ENCODE results near the gene EGFL6.
"Not testable (repeated sequence)": the region's sequence is repeated elsewhere in the genome, so short reads cannot be mapped to it uniquely, and the experiment has no call there.

EGFL6 gene

GRCh38 chrX:13597874-13598273 is 28.5 kb downstream of the EGFL6 start:
- DNase-seq: no peak

GRCh38 chrX:13598877-13599276 is 29.5 kb downstream of the EGFL6 start:
- DNase-seq: no peak

DNA sequence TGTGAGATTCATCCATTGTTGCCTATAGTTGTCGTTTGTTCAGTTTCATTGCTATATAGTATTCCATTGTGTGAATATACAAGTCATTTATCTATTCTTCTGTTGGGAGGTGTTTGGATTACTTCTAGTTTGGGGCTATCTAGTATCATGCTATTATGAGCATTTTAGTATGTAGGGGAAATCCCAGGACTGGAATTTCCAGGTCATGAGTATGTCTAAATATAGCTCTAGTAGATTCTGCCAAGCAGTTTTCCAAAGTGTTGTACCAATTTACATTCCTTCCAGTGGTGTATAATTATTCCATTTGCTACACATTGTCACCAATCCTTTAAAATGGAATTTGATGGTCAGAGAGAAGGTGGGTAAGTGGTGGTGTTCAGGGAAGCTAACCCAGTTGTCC is 30.1 kb downstream of the EGFL6 start:
- no peak for DNase-seq

GRCh38 chrX:13605611-13606010 is 36.2 kb downstream of the EGFL6 start:
- DNase-seq: no peak

GRCh38 chrX:13607331-13607995 is 38.1 kb downstream of the EGFL6 start:
- no peak for DNase-seq

DNA sequence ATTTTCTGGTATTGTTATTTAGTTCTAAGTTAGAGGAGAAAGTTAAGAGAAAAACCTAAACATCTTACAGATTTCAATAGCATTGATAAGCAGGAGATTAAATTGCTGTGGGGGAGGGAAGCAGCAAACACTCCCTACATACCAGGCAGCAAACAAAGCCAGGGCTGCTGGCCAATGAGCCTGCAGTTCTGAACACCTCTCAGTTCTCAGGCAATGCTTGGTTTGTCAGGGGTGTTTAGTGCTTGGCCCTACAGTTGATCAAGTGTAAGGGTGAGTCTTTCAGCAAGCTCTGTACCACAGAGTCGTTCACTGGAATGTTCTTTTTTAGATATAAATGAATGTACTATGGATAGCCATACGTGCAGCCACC is 38.6 kb downstream of the EGFL6 start:
- DNase-seq: no peak

GRCh38 chrX:13614154-13614553 is 44.8 kb downstream of the EGFL6 start:
- DNase-seq: no peak

DNA sequence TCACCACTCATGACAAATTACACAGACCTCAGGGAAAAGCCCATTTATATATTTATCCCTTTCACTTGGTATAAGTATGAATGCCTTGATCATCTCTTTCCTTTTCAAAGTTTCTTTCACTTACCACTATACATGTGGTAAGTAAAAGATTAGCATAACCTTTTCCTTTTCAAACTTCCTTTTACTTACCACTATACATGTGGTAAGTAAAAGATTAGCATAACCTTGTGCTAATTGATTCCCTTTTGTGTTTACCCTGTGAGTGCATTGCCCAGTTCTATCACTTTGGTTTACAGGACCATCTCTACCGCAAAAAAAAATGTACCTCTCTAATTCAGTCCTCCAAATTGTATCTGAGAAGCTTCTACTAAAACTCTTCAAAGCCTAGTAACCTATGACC is 50.8 kb downstream of the EGFL6 start:
- no peak for DNase-seq

GRCh38 chrX:13622401-13622964 is 53.1 kb downstream of the EGFL6 start:
- DNase-seq: no peak

DNA sequence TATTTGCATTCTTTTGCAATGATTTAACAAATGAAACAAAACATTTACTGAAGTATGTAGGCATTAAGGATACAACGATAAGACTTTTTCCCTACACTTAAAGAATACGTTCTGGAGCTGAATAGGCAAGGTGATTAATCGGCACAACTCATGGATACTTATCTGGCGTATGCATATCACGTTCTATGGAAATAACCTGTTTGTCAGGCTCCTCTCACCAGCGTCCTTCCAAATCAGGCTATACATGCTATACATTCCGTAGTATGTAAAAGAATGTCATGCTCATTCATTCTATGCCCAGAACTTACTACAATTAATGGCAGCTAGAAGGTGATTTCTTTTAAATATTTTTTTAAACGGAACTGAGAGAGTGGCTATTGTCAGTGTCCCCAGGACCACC is 57.9 kb downstream of the EGFL6 start:
- no peak for DNase-seq

DNA sequence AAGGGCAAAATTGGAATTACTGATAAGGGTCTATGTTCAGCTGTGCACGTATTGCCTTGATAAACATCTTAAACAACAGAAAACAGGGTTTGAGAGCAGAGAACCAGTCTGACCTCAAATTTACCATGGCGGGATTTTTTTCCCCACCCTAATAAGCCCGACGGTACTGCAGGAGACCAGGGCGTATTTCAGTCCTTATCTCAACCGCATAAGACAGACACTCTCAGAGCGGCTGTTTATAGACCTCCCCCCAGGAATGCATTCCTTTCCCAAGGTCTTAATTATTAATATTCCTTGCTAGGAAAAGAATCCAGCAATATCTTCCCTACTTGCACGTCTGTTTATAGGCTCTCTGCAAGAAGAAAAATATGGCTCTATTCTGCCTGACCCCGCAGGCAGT is 67.8 kb downstream of the EGFL6 start:
- DNase-seq: not testable (repeated sequence)

DNA sequence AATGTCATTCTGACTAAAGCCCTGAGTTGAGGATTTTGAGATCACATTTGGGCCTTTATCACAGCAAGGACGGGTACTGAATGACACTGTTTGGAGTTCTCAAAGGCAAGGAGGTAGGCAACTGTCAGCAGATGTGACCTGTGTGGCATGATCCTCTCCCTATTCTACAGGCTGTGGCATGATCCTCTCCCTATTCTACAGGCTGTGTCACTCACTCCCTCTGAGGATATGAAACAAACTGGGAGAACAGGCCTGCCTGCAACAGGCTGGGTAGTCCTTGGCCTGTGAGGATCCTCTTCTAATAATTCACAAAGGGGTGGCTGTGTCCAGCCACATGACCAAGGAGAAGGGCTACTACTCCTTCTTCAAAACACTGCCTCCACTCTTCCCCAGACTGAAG is 68.6 kb downstream of the EGFL6 start:
- no peak for DNase-seq

DNA sequence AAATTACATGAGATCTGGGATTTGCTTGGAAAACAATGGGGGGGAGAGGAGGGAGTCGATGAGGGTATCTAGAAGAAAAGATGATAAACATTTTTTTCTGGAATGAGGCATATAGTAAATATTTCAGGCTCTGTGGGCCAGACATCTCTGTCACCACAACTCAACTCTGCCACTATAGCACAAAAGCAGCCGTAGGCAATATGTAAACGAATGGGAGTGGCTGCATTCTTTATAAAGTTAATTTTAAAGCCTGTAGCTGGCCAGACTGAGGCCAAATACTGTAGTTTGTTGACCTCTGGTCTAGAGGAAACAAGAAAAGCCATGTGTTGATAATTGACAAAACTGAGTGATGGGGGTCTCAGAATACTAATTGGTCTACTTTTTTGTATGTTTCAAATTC is 69.4 kb downstream of the EGFL6 start:
- DNase-seq: no peak

- DNase-seq: not testable (repeated sequence)
These were observed 72.3 kb downstream of the EGFL6 start for GRCh38 chrX:13641684-13642083.

DNA sequence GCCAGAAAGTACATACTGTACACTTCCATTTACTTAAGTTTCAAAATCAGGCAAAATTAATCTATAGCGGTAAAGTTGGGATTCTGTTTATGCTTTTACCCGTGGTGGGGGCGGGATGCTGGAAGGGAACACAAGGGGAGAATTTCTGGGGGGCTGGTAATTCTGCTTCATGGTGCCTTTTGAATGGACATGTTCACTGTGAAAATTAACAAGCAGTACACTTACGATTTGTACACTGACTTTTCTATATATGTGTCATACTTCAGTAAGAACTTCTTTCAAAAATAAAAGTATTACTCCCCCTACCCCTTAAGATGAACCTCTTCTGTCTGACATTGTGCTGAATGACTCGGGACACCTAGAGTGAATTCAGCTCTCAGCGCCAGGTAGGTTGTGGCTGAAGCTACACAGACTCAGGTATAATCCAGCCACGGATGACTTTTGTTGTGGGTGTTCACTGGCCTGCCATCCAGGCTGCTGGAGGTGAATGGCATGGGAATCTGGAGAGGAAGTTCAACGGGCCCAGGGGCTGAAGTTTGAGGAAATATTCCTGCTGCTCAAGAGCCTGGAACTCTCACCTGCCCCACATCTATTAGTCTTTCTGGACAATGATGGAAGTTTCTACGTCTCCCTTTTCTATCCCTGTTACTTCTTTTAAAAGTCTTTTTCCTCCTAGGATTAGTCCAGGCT is 76.2 kb downstream of the EGFL6 start:
- DNase-seq: no peak

GRCh38 chrX:13646154-13646549 is 76.8 kb downstream of the EGFL6 start:
- DNase-seq: peak; percentile 37

DNA sequence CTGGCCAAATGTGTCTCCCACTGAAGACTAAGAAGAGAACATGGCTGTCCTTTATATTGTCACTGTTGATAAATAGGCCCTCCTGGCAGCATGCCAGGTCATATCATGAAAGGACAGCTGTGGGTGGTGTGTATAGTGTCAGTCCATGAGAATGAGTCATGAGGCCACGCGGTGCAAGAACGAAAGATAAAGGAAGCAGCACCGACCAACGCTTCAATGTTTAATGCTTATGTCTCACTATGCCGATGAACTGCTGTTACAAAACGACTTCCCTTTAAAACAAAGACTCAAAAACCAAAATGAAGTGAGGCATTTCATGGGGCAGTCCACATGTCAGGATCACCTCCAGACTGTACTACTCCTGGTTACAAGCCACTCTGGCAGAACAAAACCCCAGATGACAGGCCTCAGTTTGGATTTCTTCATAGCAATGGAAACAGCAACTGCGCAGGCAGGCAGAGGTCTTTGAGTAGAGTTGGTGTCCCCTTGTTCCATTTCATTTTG is 78.4 kb downstream of the EGFL6 start:
- peak; percentile 49 for DNase-seq

DNA sequence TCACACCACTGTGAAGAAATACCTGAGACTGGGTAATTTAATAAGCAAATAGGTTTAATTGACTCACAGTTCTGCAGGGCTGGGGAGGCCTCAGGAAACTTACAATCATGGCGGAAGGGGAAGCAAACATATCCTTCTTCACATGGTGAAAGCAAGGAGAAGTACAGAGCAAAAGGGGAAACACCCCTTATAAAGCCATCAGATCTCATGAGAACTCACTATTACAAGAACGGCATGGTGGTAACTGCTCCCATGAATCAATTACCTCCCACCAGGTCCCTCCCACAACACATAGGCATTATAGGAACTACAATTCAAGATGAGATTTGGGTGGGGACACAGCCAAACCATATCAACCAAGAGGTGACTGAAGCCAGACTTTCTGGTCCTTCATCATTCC is 78.9 kb downstream of the EGFL6 start:
- not testable (repeated sequence) for DNase-seq

- DNase-seq: no peak
These were observed 80.4 kb downstream of the EGFL6 start for GRCh38 chrX:13649838-13650237.

DNA sequence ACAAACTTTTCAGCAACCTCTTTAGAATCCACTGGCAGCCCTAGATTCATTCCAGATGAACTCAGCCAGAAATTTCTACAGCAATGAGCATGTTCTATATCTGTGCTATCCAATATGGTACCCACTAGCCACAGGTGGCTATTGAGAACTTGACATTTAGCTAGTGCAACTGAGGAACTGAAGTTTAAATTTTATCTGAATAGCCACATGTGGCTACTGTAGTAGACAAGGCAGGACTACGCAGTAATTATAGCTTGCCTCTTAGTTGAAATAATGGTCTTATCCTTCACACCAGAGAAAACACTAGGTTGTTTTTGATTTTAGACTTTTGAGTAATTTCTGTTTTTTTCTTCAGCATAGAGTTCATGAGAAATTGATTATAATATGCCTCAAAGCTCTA is 80.9 kb downstream of the EGFL6 start:
- no peak for DNase-seq

- DNase-seq: no peak
These were observed 81.7 kb downstream of the EGFL6 start for GRCh38 chrX:13651150-13651549.

GRCh38 chrX:13652287-13652793 is 82.9 kb downstream of the EGFL6 start:
- DNase-seq: no peak

GRCh38 chrX:13652850-13653693 is 83.7 kb downstream of the EGFL6 start, which contains the start of gene TCEANC:
Gene TCEANC, plus strand, starts transcription at chrX:13653141. Its CDS starts 9,368 bp downstream, at chrX:13662509.
- DNase-seq: peak; percentile 89

Measured in stimulated activated CD4-positive, alpha-beta T cell treated with anti-CD3 and anti-CD28 coated beads, Interleukin-4, amount 100 ng/mL, for 1 hour (primary cell).